Keratinocyte (primary cell): ENCODE measurements around the gene CDC42EP4. TPM values are rescaled to one million over a fixed set of nuclear protein-coding genes. Genes with fewer than 3 reads are reported as not detected.

Experiments
- DNase-seq: peaks from one replicate; pipeline ENCODE4 v3.0.0-alpha.2; 2011; ENCODE audit warnings: low read depth, missing footprints, low spot score
- FAIRE-seq: peaks from 2 replicates; lab custom pipeline; 2011; peaks lifted over from hg19 to GRCh38; lab: Jason Lieb, UNC
- H2AFZ ChIP-seq: 2 replicates; pipeline ENCODE4 v1.6.0; 2012; ENCODE audit warnings: low read length, control low read depth, inconsistent platforms; ENCODE audit not compliant: control insufficient read depth
- H3K27ac ChIP-seq: 2 replicates; pipeline ENCODE4 v1.5.1; 2011; ENCODE audit warnings: low read length; ENCODE audit not compliant: control insufficient read depth, insufficient read depth
- H3K27me3 ChIP-seq: 3 replicates; pipeline ENCODE4 v1.6.0; 2011; ENCODE audit warnings: low read length; ENCODE audit not compliant: control insufficient read depth, insufficient read depth; ENCODE audit errors: extremely low read depth
- H3K36me3 ChIP-seq, 2 experiments: 2 replicates in 1 of 2; 3 replicates in 1 of 2; pipeline ENCODE4 v1.5.1; 2011; ENCODE audit warnings: low read length in 2 of 2, mild to moderate bottlenecking in 1 of 2; ENCODE audit not compliant: control insufficient read depth in 2 of 2, insufficient read depth in 2 of 2; ENCODE audit errors: extremely low read depth in 1 of 2
- H3K4me1 ChIP-seq: 3 replicates; pipeline ENCODE4 v1.5.1; 2011; ENCODE audit warnings: low read length; ENCODE audit not compliant: control insufficient read depth, insufficient read depth; ENCODE audit errors: extremely low read depth
- H3K4me2 ChIP-seq: 3 replicates; pipeline ENCODE4 v1.6.0; 2011; ENCODE audit warnings: low read depth, low read length; ENCODE audit not compliant: control insufficient read depth, insufficient read depth; ENCODE audit errors: extremely low read depth
- H3K4me3 ChIP-seq, 3 experiments: fragments of 200-600 bp in 1 of 3; sonication (generic) in 1 of 3; 2 replicates in 2 of 3; 3 replicates in 1 of 3; pipeline ENCODE4 v1.5.1; 2011 to 2016; ENCODE audit warnings: low read length in 3 of 3, mild to moderate bottlenecking in 3 of 3, control low read depth in 2 of 3, inconsistent platforms in 1 of 3, low read depth in 1 of 3, mixed read lengths in 1 of 3, mixed run types in 1 of 3, moderate library complexity in 1 of 3; ENCODE audit not compliant: control insufficient read depth in 2 of 3, insufficient read depth in 2 of 3; ENCODE audit errors: extremely low read depth in 1 of 3
- H3K79me2 ChIP-seq: 2 replicates; pipeline ENCODE4 v1.6.0; 2012; ENCODE audit warnings: low read length; ENCODE audit not compliant: control insufficient read depth, insufficient read depth
- H3K9ac ChIP-seq: 3 replicates; pipeline ENCODE4 v1.6.0; 2011; ENCODE audit warnings: low read length; ENCODE audit not compliant: control insufficient read depth, insufficient read depth; ENCODE audit errors: extremely low read depth
- H3K9me1 ChIP-seq: 3 replicates; pipeline ENCODE4 v1.6.0; 2011; ENCODE audit warnings: low read length; ENCODE audit not compliant: control insufficient read depth, insufficient read depth; ENCODE audit errors: extremely low read depth
- H3K9me3 ChIP-seq: 2 replicates; pipeline ENCODE4 v1.5.1; 2012; ENCODE audit warnings: low read depth, low read length; ENCODE audit not compliant: control insufficient read depth
- H4K20me1 ChIP-seq: 3 replicates; pipeline ENCODE4 v1.6.0; 2011; ENCODE audit warnings: low read length; ENCODE audit not compliant: control insufficient read depth, insufficient read depth; ENCODE audit errors: extremely low read depth
- CTCF ChIP-seq, 3 experiments: IDR thresholded peaks in 1 of 3; conservative IDR thresholded peaks in 1 of 3; optimal IDR thresholded peaks in 1 of 3; 2 replicates in 2 of 3; 3 replicates in 1 of 3; pipeline versions ENCODE3 to v1.5.1; 2011; ENCODE audit warnings: low read length in 3 of 3, mild to moderate bottlenecking in 3 of 3, moderate library complexity in 2 of 3, control low read depth in 1 of 3, inconsistent platforms in 1 of 3; ENCODE audit not compliant: insufficient read depth in 2 of 3; ENCODE audit errors: extremely low read depth in 1 of 3
- EZH2 ChIP-seq: IDR thresholded peaks from one replicate; pipeline ENCODE4 v1.6.1; 2012; ENCODE audit warnings: inconsistent platforms, mild to moderate bottlenecking, low read length, moderate library complexity
- dilution Hi-C: fragments of 300-500 bp; cut with MboI; formaldehyde crosslinking; loops from one replicate; pipeline ENCODE4 v1.7.0; 2020; ENCODE audit warnings: low sequenced_read_pairs; ENCODE audit not compliant: extremely low pct_ligation_motif_present
- polyA plus RNA-seq, 5 experiments: library from polyadenylated mRNA; depleted of rRNA in 3 of 5; stranded (reverse) in 3 of 5; stranded (forward) in 1 of 5; unstranded in 1 of 5; fragments of >200 nt; gene quantifications; 1 replicate in 1 of 5; 2 replicates in 3 of 5; 3 replicates in 1 of 5; pipeline versions ENCODE4 v1.2.1 to v1.2.3, GENCODE V29; 2011 to 2012; ENCODE audit warnings: missing spikeins in 2 of 5, low read depth in 1 of 5, low replicate concordance in 1 of 5

CDC42EP4 gene
- polyA plus RNA-seq, 1 donor (not counting 4 experiments of a cell fraction or from before 2014, with no cell fraction given), result 9.4 TPM

GRCh38 chr17:73342541-73343167 lies 30.9 kb upstream of the CDC42EP4 start:
- Histone ChIP-seq H3K79me2 (no peaks in the 10 kb centered on the region), H4K20me1 (no peaks in the 10 kb centered on the region), H3K27ac (no peak overlapping the region), H3K27me3 (no peaks in the 10 kb centered on the region), H3K9ac (peak overlapping the region; percentile 28), H3K4me3 (no peak overlapping the region), H3K9me3 (no peaks in the 10 kb centered on the region), H3K4me1 (peaks cover 30% of the 10 kb centered on the region), H3K4me2 (peak overlapping the region; percentile 16), H3K36me3 (no peaks in the 10 kb centered on the region), H2AFZ (no peak overlapping the region), H3K9me1 (no peaks in the 10 kb centered on the region)
- dilution Hi-C loops, result no loop called here
- DNase-seq, result no peak
- TF ChIP-seq EZH2 (no peak), CTCF (optimal IDR thresholded peaks at IDR 0.05 in 1 of 3, IDR thresholded peaks at IDR 0.05 in 1 of 3, conservative IDR thresholded peaks at IDR 0.05 in 1 of 3; ENCODE audit: extremely low read depth in 1 of 3, insufficient read depth in 2 of 3, low read length in 3 of 3) (peak; percentile 4 to 17 (median 6))
- FAIRE-seq, result no peak

GRCh38 chr17:73342050-73342522 lies 30.3 kb upstream of the CDC42EP4 start:
- dilution Hi-C loops, result no loop called here
- peak overlapping the region; percentile 28 for H3K9ac ChIP-seq
- FAIRE-seq (no peak), DNase-seq (no peak)
- H4K20me1 ChIP-seq, result no peaks in the 10 kb centered on the region
- H3K4me2 ChIP-seq, result peak overlapping the region; percentile 16
- no peaks in the 10 kb centered on the region for H3K9me3 ChIP-seq
- H3K4me1 ChIP-seq, result peaks cover 30% of the 10 kb centered on the region
- H3K9me1 ChIP-seq, result no peaks in the 10 kb centered on the region
- no peaks in the 10 kb centered on the region for H3K36me3 ChIP-seq
- TF ChIP-seq CTCF (optimal IDR thresholded peaks at IDR 0.05 in 1 of 3, IDR thresholded peaks at IDR 0.05 in 1 of 3, conservative IDR thresholded peaks at IDR 0.05 in 1 of 3; ENCODE audit: extremely low read depth in 1 of 3, insufficient read depth in 2 of 3, low read length in 3 of 3) (no peak), EZH2 (no peak)
- H2AFZ ChIP-seq, result no peak overlapping the region
- no peak overlapping the region for H3K4me3 ChIP-seq
- peak overlapping the region; percentile 36 for H3K27ac ChIP-seq
- H3K79me2 ChIP-seq, result no peaks in the 10 kb centered on the region
- H3K27me3 ChIP-seq, result no peaks in the 10 kb centered on the region
